IPS-18c (cell line): ENCODE measurements around the gene CXCL10.

Experiments used
- H3K4me3 ChIP-seq: 2 replicates; pipeline ENCODE4 v1.7.0; 2013; ENCODE audit warnings: low read depth, mild to moderate bottlenecking, low read length, moderate library complexity; ENCODE audit not compliant: insufficient read depth
- H3K9me3 ChIP-seq: one replicate; pipeline ENCODE4 v1.6.1; 2013; ENCODE audit warnings: mild to moderate bottlenecking, low read length, moderate library complexity; ENCODE audit not compliant: control insufficient read depth, insufficient read depth

Gene CXCL10

GRCh38 chr4:76036855-76037254, 13.6 kb upstream of the CXCL10 start:
- no peaks in the 10 kb centered on the region for H3K9me3 ChIP-seq
- no peak overlapping the region for H3K4me3 ChIP-seq

GRCh38 chr4:76035799-76036380, 12.6 kb upstream of the CXCL10 start, which contains the start of gene CXCL11:
Gene CXCL11, minus strand, starts transcription at chr4:76036070. Its CDS starts 83 bp downstream, at chr4:76035987.
- Histone ChIP-seq H3K9me3 (no peaks in the 10 kb centered on the region), H3K4me3 (no peak within 1 kb of the TSS)

GRCh38 chr4:76035141-76035540, 11.8 kb upstream of the CXCL10 start:
- H3K9me3 ChIP-seq: no peaks in the 10 kb centered on the region
- no peak overlapping the region for H3K4me3 ChIP-seq

GRCh38 chr4:76029300-76029699, 6.0 kb upstream of the CXCL10 start:
- Histone ChIP-seq H3K9me3 (no peaks in the 10 kb centered on the region), H3K4me3 (no peak overlapping the region)

GRCh38 chr4:76028350-76028765, 5.1 kb upstream of the CXCL10 start:
- Histone ChIP-seq H3K4me3 (no peak overlapping the region), H3K9me3 (no peaks in the 10 kb centered on the region)

GRCh38 chr4:76024065-76024464, 768 bp upstream of the CXCL10 start:
- Histone ChIP-seq H3K9me3 (no peaks in the 10 kb centered on the region), H3K4me3 (no peak overlapping the region)

GRCh38 chr4:76022677-76023076, 620 bp downstream of the CXCL10 start:
- no peaks in the 10 kb centered on the region for H3K9me3 ChIP-seq
- H3K4me3 ChIP-seq: no peak overlapping the region

- H3K4me3 ChIP-seq: no peak overlapping the region
Observed at GRCh38 chr4:76022031-76022430, 1.3 kb downstream of the CXCL10 start.

GRCh38 chr4:76017056-76017686, 6.1 kb downstream of the CXCL10 start:
- H3K9me3 ChIP-seq: no peaks in the 10 kb centered on the region

More at GRCh38 chr4:76022031-76022430, 1.3 kb downstream of the CXCL10 start:
- H3K9me3 ChIP-seq: no peaks in the 10 kb centered on the region

GRCh38 chr4:76016393-76016792, 6.9 kb downstream of the CXCL10 start:
- Histone ChIP-seq H3K9me3 (no peaks in the 10 kb centered on the region), H3K4me3 (no peak overlapping the region)

More at GRCh38 chr4:76017056-76017686, 6.1 kb downstream of the CXCL10 start:
- no peak overlapping the region for H3K4me3 ChIP-seq

- H3K9me3 ChIP-seq: no peaks in the 10 kb centered on the region
- H3K4me3 ChIP-seq: no peak overlapping the region
Observed at GRCh38 chr4:76013540-76013939, 9.8 kb downstream of the CXCL10 start.

- Histone ChIP-seq H3K4me3 (no peak overlapping the region), H3K9me3 (no peaks in the 10 kb centered on the region)
Observed at GRCh38 chr4:76012388-76012801, 10.9 kb downstream of the CXCL10 start.

GRCh38 chr4:76011700-76012387, 11.5 kb downstream of the CXCL10 start:
- no peak overlapping the region for H3K4me3 ChIP-seq
- no peaks in the 10 kb centered on the region for H3K9me3 ChIP-seq

GRCh38 chr4:76011018-76011670, 12.2 kb downstream of the CXCL10 start:
- Histone ChIP-seq H3K4me3 (no peak overlapping the region), H3K9me3 (no peaks in the 10 kb centered on the region)

GRCh38 chr4:76010576-76010975, 12.7 kb downstream of the CXCL10 start:
- Histone ChIP-seq H3K9me3 (no peaks in the 10 kb centered on the region), H3K4me3 (no peak overlapping the region)

GRCh38 chr4:76009311-76009710, 14.0 kb downstream of the CXCL10 start:
- no peaks in the 10 kb centered on the region for H3K9me3 ChIP-seq
- no peak overlapping the region for H3K4me3 ChIP-seq

GRCh38 chr4:76007089-76007862, 16.0 kb downstream of the CXCL10 start, which contains the start of gene CXCL9:
Gene CXCL9, minus strand, starts transcription at chr4:76007509. Its CDS starts 60 bp downstream, at chr4:76007449.
- no peak within 1 kb of the TSS for H3K4me3 ChIP-seq
- H3K9me3 ChIP-seq: no peaks in the 10 kb centered on the region
